ENCODE measurements around the gene TTPAL.

DNA sequence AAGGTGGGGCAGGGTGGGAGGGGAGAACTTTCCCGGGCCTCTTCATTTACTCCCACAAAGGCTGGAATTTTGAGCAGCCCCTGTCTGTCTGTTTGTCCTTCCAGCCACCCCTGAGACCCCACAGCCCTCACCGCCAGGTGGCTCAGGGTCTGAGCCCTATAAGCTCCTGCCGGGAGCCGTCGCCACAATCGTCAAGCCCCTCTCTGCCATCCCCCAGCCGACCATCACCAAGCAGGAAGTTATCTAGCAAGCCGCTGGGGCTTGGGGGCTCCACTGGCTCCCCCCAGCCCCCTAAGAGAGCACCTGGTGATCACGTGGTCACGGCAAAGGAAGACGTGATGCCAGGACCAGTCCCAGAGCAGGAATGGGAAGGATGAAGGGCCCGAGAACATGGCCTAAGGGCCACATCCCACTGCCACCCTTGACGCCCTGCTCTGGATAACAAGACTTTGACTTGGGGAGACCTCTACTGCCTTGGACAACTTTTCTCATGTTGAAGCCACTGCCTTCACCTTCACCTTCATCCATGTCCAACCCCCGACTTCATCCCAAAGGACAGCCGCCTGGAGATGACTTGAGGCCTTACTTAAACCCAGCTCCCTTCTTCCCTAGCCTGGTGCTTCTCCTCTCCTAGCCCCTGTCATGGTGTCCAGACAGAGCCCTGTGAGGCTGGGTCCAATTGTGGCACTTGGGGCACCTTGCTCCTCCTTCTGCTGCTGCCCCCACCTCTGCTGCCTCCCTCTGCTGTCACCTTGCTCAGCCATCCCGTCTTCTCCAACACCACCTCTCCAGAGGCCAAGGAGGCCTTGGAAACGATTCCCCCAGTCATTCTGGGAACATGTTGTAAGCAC, 46.0 kb upstream of the TTPAL start:
- TF ChIP-seq, protein P1, sequence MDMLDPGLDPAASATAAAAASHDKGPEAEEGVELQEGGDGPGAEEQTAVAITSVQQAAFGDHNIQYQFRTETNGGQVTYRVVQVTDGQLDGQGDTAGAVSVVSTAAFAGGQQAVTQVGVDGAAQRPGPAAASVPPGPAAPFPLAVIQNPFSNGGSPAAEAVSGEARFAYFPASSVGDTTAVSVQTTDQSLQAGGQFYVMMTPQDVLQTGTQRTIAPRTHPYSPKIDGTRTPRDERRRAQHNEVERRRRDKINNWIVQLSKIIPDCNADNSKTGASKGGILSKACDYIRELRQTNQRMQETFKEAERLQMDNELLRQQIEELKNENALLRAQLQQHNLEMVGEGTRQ (IDR thresholded peaks at IDR 0.05; ENCODE audit: borderline replicate concordance, low read depth, low read length), result no peak
- no peak for TF ChIP-seq EP300 (IDR thresholded peaks at IDR 0.05; ENCODE audit: borderline replicate concordance in 1 of 2, low read depth in 1 of 2, low read length in 1 of 2)
- TF ChIP-seq GABPA (IDR thresholded peaks at IDR 0.05; ENCODE audit: low read depth), result no peak
- no peak for TF ChIP-seq EZH2phosphoT487 (IDR thresholded peaks at IDR 0.05; ENCODE audit: borderline replicate concordance, low read depth)
- TF ChIP-seq, protein P2, sequence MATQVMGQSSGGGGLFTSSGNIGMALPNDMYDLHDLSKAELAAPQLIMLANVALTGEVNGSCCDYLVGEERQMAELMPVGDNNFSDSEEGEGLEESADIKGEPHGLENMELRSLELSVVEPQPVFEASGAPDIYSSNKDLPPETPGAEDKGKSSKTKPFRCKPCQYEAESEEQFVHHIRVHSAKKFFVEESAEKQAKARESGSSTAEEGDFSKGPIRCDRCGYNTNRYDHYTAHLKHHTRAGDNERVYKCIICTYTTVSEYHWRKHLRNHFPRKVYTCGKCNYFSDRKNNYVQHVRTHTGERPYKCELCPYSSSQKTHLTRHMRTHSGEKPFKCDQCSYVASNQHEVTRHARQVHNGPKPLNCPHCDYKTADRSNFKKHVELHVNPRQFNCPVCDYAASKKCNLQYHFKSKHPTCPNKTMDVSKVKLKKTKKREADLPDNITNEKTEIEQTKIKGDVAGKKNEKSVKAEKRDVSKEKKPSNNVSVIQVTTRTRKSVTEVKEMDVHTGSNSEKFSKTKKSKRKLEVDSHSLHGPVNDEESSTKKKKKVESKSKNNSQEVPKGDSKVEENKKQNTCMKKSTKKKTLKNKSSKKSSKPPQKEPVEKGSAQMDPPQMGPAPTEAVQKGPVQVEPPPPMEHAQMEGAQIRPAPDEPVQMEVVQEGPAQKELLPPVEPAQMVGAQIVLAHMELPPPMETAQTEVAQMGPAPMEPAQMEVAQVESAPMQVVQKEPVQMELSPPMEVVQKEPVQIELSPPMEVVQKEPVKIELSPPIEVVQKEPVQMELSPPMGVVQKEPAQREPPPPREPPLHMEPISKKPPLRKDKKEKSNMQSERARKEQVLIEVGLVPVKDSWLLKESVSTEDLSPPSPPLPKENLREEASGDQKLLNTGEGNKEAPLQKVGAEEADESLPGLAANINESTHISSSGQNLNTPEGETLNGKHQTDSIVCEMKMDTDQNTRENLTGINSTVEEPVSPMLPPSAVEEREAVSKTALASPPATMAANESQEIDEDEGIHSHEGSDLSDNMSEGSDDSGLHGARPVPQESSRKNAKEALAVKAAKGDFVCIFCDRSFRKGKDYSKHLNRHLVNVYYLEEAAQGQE (IDR thresholded peaks at IDR 0.05; ENCODE audit: low read depth, low read length), result no peak
- TF ChIP-seq, protein P3, sequence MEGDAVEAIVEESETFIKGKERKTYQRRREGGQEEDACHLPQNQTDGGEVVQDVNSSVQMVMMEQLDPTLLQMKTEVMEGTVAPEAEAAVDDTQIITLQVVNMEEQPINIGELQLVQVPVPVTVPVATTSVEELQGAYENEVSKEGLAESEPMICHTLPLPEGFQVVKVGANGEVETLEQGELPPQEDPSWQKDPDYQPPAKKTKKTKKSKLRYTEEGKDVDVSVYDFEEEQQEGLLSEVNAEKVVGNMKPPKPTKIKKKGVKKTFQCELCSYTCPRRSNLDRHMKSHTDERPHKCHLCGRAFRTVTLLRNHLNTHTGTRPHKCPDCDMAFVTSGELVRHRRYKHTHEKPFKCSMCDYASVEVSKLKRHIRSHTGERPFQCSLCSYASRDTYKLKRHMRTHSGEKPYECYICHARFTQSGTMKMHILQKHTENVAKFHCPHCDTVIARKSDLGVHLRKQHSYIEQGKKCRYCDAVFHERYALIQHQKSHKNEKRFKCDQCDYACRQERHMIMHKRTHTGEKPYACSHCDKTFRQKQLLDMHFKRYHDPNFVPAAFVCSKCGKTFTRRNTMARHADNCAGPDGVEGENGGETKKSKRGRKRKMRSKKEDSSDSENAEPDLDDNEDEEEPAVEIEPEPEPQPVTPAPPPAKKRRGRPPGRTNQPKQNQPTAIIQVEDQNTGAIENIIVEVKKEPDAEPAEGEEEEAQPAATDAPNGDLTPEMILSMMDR (IDR thresholded peaks at IDR 0.05), result no peak
- no peak for TF ChIP-seq NFIC (IDR thresholded peaks at IDR 0.05; ENCODE audit: borderline replicate concordance)
